PC-3 (cell line): Measurements from ENCODE around the gene CTCFL. TPM values are rescaled to one million over a fixed set of nuclear protein-coding genes. Genes with fewer than 3 reads are reported as not detected.

Source experiments
- ATAC-seq: fragments of 200-7000 bp; cut with Tn5 transposase; 2 replicates; pipeline ENCODE4 v1.9.1; 2020; ENCODE audit warnings: mild to moderate bottlenecking, moderate library complexity
- BruUV-seq: library from RNA; stranded (reverse); fragments of 400-500 nt; replicated peaks from 2 replicates; lab custom pipeline; 2021; lab: Mats Ljungman, UMichigan
- CTCF ChIA-PET: fragments of 300-600 bp; sonication (Branson Sonifier 250); formaldehyde crosslinking; loops from one replicate; lab custom pipeline; 2022; ENCODE audit warnings: antibody characterized with exemption; lab: Charles Lee
- POLR2A ChIA-PET: fragments of 300-600 bp; sonication (Branson Sonifier 250); formaldehyde crosslinking; loops from one replicate; lab custom pipeline; 2022; ENCODE audit warnings: antibody characterized with exemption; ENCODE audit not compliant: unreplicated experiment; lab: Charles Lee
- DNase-seq: peaks from one replicate; pipeline ENCODE4 v3.0.0-alpha.2; 2015
- H2AFZ ChIP-seq: fragments of 300-600 bp; sonication (generic); 2 replicates; pipeline ENCODE4 v1.6.0; 2016; ENCODE audit warnings: antibody characterized with exemption, low read length
- H3F3A ChIP-seq: fragments of 300-600 bp; sonication (generic); one replicate; pipeline ENCODE4 v1.6.0; 2017; ENCODE audit warnings: antibody characterized with exemption, low read length, control low read depth, mild to moderate bottlenecking; ENCODE audit not compliant: unreplicated experiment
- H3K27ac ChIP-seq: fragments of 300-600 bp; sonication (generic); 2 replicates; pipeline ENCODE4 v1.5.1; 2016; ENCODE audit warnings: mild to moderate bottlenecking, low read length
- H3K27me3 ChIP-seq: fragments of 300-600 bp; sonication (generic); 2 replicates; pipeline ENCODE4 v1.6.1; 2016; ENCODE audit warnings: low read length, mixed read lengths
- H3K36me3 ChIP-seq: fragments of 300-600 bp; sonication (generic); 2 replicates; pipeline ENCODE4 v1.6.1; 2016; ENCODE audit warnings: low read depth, mixed run types, low read length, mixed read lengths
- H3K4me1 ChIP-seq: fragments of 300-600 bp; sonication (generic); 2 replicates; pipeline ENCODE4 v1.5.1; 2016; ENCODE audit warnings: low read length; ENCODE audit not compliant: insufficient read depth
- H3K4me2 ChIP-seq: fragments of 300-600 bp; sonication (generic); 2 replicates; pipeline ENCODE4 v1.6.0; 2016; ENCODE audit warnings: low read length
- H3K4me3 ChIP-seq: fragments of 300-600 bp; sonication (generic); 2 replicates; pipeline ENCODE4 v1.5.1; 2016; ENCODE audit warnings: mild to moderate bottlenecking, low read length, mixed read lengths
- H3K79me2 ChIP-seq: fragments of 300-600 bp; sonication (generic); 2 replicates; pipeline ENCODE4 v1.6.1; 2017; ENCODE audit warnings: low read length, mixed read lengths
- H3K9ac ChIP-seq: fragments of 300-600 bp; sonication (generic); 2 replicates; pipeline ENCODE4 v1.6.0; 2016; ENCODE audit warnings: mild to moderate bottlenecking, low read length
- H3K9me2 ChIP-seq: fragments of 300-600 bp; sonication (generic); replicated peaks from 2 replicates; pipeline ENCODE4 v1.6.1; 2016; ENCODE audit warnings: mixed run types, low read length, mixed read lengths
- H3K9me3 ChIP-seq: fragments of 300-600 bp; sonication (generic); 2 replicates; pipeline ENCODE4 v1.6.1; 2016; ENCODE audit warnings: low read length, mixed read lengths
- H4K20me1 ChIP-seq: fragments of 300-600 bp; sonication (generic); 2 replicates; pipeline ENCODE4 v1.6.1; 2016; ENCODE audit warnings: low read length, mixed read lengths
- EZH2 ChIP-seq: fragments of 300-600 bp; sonication (generic); IDR thresholded peaks from one replicate; pipeline ENCODE4 v1.6.1; 2017; ENCODE audit warnings: antibody characterized with exemption, mild to moderate bottlenecking, low read length; ENCODE audit not compliant: unreplicated experiment
- EZH2phosphoT487 ChIP-seq: fragments of 300-600 bp; sonication (generic); IDR thresholded peaks from 2 replicates; pipeline ENCODE4 v1.6.1; 2018; ENCODE audit warnings: mild to moderate bottlenecking, antibody characterized with exemption, low read length, borderline replicate concordance
- intact Hi-C: fragments of 100-400 bp; cut with micrococcal nuclease; formaldehyde crosslinking; loops from 2 replicates; pipeline ENCODE4 v1.9.0; 2023
- total RNA-seq: library from RNA; depleted of rRNA; stranded (reverse); fragments of >200 nt; gene quantifications from 2 replicates; pipeline ENCODE4 v1.2.3, GENCODE V29; 2014
- TF ChIP-seq, protein P1 (sequence below): fragments of 300-600 bp; sonication (generic); conservative IDR thresholded peaks from 2 replicates; pipeline ENCODE4 v1.5.1; 2017; ENCODE audit warnings: antibody characterized with exemption, low read depth, mild to moderate bottlenecking, low read length

Gene CTCFL
- total RNA-seq, 1 experiment from 2014 or later, result not detected

DNA sequence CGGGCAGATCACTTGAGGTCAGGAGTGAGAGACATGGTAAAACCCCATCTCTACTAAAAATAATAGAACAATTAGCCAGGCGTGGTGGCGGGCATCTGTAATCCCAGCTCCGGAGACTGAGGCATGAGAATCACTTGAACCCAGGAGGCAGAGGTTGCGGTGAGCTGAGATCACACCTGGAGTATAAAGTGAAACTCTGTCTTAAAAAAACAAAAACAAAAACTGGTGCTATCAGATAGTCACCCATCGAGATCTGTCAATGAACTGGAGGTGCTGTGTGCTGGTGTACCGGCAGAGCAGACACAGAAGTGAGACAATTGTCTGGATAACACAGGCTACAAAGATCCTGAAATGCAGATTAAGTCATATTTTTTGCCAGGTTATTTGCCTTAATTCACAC is 24.7 kb downstream of the CTCFL start:
- Histone ChIP-seq H3K9me3 (no peaks in the 10 kb centered on the region), H2AFZ (no peak overlapping the region), H3F3A (no peaks in the 10 kb centered on the region), H3K9ac (no peak overlapping the region), H3K27ac (no peak overlapping the region), H4K20me1 (no peaks in the 10 kb centered on the region), H3K4me2 (no peak overlapping the region), H3K27me3 (no peaks in the 10 kb centered on the region), H3K79me2 (no peaks in the 10 kb centered on the region), H3K4me3 (no peak overlapping the region), H3K36me3 (no peaks in the 10 kb centered on the region), H3K4me1 (peaks cover 6% of the 10 kb centered on the region), H3K9me2 (no peaks in the 10 kb centered on the region)
- ATAC-seq (no peak), DNase-seq (no peak)
- ChIA-PET POLR2A (no interaction called here), CTCF (no interaction called here)
- intact Hi-C loops, result no loop called here
- TF ChIP-seq EZH2 (no peak), EZH2phosphoT487 (no peak)
- TF ChIP-seq, protein P1, sequence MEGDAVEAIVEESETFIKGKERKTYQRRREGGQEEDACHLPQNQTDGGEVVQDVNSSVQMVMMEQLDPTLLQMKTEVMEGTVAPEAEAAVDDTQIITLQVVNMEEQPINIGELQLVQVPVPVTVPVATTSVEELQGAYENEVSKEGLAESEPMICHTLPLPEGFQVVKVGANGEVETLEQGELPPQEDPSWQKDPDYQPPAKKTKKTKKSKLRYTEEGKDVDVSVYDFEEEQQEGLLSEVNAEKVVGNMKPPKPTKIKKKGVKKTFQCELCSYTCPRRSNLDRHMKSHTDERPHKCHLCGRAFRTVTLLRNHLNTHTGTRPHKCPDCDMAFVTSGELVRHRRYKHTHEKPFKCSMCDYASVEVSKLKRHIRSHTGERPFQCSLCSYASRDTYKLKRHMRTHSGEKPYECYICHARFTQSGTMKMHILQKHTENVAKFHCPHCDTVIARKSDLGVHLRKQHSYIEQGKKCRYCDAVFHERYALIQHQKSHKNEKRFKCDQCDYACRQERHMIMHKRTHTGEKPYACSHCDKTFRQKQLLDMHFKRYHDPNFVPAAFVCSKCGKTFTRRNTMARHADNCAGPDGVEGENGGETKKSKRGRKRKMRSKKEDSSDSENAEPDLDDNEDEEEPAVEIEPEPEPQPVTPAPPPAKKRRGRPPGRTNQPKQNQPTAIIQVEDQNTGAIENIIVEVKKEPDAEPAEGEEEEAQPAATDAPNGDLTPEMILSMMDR, result no peak
- BruUV-seq, result no TSS peak

DNA sequence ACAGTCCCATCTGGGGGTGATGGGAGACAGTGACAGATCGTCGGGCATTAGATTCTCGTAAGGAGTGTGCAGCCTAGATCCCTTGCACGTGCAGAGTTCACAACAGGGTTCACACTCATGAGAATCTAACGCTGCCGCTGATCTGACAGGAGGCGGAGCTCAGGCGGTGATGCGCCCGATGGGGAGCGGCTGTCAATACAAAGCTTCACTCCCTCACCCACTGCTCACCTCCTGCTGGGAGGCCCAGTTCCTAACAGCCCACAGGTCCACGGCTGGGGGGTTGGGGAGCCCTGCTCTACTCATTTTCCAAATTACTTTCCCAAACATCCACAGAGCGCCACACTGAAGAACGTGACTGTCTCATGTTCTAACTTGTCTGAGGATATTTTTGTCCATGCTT is 25.3 kb downstream of the CTCFL start:
- Histone ChIP-seq H3K9me3 (no peaks in the 10 kb centered on the region), H3K4me2 (no peak overlapping the region), H3K4me3 (no peak overlapping the region), H2AFZ (no peak overlapping the region), H3K9me2 (no peaks in the 10 kb centered on the region), H3K9ac (no peak overlapping the region), H3K79me2 (no peaks in the 10 kb centered on the region), H3F3A (no peaks in the 10 kb centered on the region), H3K27me3 (no peaks in the 10 kb centered on the region), H3K27ac (no peak overlapping the region), H4K20me1 (no peaks in the 10 kb centered on the region), H3K36me3 (no peaks in the 10 kb centered on the region), H3K4me1 (peaks cover 10% of the 10 kb centered on the region)
- no peak for DNase-seq
- no peak for ATAC-seq
- no TSS peak for BruUV-seq
- TF ChIP-seq, protein P1, result no peak
- TF ChIP-seq EZH2phosphoT487 (no peak), EZH2 (no peak)
- intact Hi-C loops, result loop anchor here (5.0 to 10.0 kb wide), 2 partner anchors 62 to 405 kb away; no protein-coding TSS in a partner anchor
- ChIA-PET CTCF (interaction anchor here (1.3 kb wide), 1 partner anchor 10 kb away, joined by 7 read pairs; no protein-coding TSS in a partner anchor), POLR2A (no interaction called here)
